Spleen (tissue), 7 donors: ENCODE measurements around the gene MPZL1.

ENCODE experiments used
- CTCF ChIP-seq, 11 experiments: fragments of 200-600 bp in 7 of 11; fragments of 450-650 bp in 4 of 11; sonication (generic) in 4 of 11; IDR thresholded peaks in 8 of 11; conservative IDR thresholded peaks in 3 of 11; 1 replicate in 7 of 11; 2 replicates in 4 of 11; pipeline versions ENCODE4 v1.4.0 to v1.8.0; 2016 to 2021; ENCODE audit warnings: antibody characterized with exemption in 11 of 11, inconsistent platforms in 4 of 11, mild to moderate bottlenecking in 1 of 11
- POLR2A ChIP-seq, 3 donors: fragments of 450-650 bp; IDR thresholded peaks; one replicate each; pipeline ENCODE4 v1.5.1; 2017; ENCODE audit warnings: antibody characterized with exemption in 3 of 3, mild to moderate bottlenecking in 1 of 3
- POLR2AphosphoS5 ChIP-seq, 3 donors: sonication (generic); formaldehyde crosslinking; IDR thresholded peaks; one replicate each; pipeline ENCODE4 v1.5.1; 2017; ENCODE audit warnings: antibody characterized with exemption in 3 of 3
- donor health status: DM: no; HTN: no; CAD: no; lungs with moderate emphysema.
- donor health status: DM: no; HTN: no; CAD: no.
- donor health status: DM: no; HTN: no; CAD: no.

- no peak for TF ChIP-seq POLR2AphosphoS5 (IDR thresholded peaks at IDR 0.05)
- TF ChIP-seq CTCF (IDR thresholded peaks at IDR 0.05 in 8 of 11, conservative IDR thresholded peaks at IDR 0.05 in 3 of 11): no peak
- no peak for TF ChIP-seq POLR2A (IDR thresholded peaks at IDR 0.05)
Measured at GRCh38 chr1:167752219-167752985, 30.6 kb downstream of the MPZL1 start.
